ENCODE data around the gene PCSK5. TPM values are rescaled to one million over a fixed set of nuclear protein-coding genes. Genes with fewer than 3 reads are reported as not detected.
A peak's percentile ranks its signal among the peaks of the same experiment; 100 is the strongest.

PCSK5 gene
- total RNA-seq, 1 donor from 2014 or later: 78.9 TPM

DNA sequence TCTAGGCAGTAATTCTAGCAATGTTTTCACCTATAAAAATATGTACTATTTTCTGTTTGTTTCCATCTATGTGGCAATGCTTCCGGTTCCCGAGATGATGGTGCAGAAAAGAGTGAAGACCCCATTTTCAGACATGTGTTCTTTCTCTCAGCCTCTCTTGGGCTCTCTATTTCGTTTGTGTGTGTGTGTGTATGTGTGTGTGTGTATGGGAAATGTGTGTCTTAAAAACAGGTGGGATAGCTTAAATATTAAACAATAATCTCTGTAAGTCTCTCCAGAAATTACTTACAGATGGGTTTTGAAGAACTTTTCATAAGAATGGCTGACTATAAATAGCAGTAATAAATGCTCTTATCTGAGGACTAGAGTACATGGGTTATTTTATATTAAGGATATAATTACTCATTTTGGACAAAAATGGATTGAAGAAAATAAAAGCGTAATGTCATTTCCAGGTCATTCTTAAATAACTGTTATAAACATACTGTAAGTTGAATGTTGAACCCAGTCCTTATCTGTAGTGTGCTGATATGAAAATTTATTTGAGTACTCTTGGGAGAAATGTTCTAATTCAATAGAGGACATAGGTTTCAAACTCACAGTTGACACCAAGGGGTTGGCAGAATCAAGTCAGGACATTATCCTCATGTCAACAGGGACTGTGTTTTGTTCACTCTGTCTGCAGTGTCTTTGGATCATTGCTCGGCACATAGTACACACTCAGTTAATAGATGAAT lies 31.1 kb downstream of the PCSK5 start:
- DNase-seq (ENCODE audit: low spot score): no peak

DNA sequence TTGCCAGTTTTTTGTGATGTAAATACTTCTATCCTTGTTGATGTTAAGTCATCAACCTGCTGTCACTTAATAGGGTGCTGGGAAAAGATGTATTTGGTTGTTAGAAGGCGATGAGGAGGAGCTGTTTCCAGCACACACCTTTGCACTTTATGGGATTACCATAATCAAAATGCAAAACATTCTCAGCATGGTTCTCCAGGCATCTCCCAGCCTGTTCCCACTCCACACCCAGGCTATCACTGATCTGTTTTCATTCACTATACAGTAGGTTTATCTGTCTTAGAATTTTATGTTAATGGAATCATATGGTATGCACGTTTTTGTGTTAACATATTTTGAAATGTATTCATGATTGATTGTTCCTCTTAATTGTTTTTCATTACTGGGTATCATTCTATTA lies 35.9 kb downstream of the PCSK5 start:
- DNase-seq (ENCODE audit: low spot score): no peak

DNA sequence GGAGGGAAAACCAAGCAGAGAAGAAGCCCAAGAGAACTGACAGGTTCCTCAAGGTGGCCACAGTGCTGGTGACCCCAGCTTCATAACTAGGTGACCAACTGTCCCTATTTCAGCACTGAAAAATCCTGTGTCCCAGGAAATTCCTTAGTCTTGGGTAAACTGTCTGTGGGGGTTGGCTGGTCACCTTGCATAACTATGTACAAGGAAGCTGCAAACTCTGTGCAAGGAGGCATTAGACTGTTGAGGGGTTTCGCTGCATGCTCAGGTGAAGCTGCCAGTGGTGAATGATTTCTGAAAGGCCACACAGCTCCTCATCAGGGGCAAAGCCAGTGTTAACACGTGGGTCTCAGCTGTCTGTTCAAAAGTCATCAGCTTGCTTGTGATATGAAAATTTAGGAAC lies 36.9 kb downstream of the PCSK5 start:
- no peak for DNase-seq (ENCODE audit: low spot score)

DNA sequence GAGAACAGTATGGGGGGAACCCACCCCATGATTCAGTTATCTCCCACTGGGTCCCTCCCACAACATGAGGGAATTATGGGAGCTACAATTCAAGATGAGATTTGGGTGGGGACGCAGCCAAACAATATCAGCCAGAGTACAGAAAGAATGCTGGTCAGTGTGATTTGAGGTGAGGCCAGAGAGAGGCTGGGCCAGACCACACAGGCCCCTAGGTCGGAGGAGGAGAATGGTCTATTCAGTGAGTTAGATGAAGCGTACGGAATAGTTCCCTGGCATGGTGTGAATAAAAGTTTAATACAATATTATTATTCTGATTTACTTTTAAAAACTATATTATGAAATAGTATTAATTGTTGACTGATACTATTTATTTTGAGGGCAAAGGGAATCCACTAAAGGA lies 39.7 kb downstream of the PCSK5 start:
- no peak for DNase-seq (ENCODE audit: low spot score)

DNA sequence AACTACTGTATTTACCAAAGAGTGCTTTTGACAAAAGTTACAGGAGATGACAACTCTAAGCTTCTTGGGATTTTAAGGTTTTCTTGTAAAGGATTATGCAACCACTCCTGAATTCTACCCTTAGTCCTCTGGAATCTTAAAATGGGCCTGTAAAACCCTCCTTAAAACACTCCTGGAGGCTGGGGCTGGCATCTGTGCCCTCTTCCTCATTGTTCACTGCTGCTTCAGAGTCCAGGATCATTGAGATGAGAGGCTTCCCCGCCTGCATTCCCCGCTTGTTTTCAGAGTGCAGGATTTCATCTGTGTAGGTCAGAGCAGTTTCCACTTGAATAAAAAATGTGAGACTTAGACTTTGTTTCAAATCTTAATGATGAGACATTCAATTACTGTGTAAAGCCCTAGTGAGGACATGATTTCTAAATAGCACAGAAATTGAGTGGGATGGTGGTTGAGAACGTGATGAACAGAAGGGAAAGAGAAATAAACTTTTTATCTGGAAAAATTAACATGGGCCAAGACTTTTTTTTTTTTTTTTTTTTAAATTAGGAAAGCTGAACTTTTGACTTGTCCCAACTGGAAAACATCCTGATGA lies 40.4 kb downstream of the PCSK5 start:
- DNase-seq (ENCODE audit: low spot score): no peak

DNA sequence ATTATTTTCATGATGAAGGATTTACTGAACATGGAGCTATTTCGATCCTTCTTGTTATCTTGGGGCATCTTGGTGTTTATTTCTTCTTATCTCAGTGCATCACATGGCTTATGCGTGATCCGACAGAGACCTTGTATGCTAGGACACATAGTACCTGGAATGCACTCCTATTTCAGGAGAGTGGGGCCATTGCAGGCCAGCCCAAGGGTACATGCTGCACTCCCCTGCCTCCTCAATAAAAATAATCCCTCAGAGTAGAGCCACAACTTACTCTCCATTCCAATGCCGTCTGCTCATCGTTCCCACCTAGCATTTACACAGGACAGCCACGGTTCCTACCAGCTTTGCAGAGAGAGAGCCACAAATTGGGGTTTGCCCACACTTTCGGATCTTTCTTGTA lies 43.5 kb downstream of the PCSK5 start:
- DNase-seq (ENCODE audit: low spot score): no peak

DNA sequence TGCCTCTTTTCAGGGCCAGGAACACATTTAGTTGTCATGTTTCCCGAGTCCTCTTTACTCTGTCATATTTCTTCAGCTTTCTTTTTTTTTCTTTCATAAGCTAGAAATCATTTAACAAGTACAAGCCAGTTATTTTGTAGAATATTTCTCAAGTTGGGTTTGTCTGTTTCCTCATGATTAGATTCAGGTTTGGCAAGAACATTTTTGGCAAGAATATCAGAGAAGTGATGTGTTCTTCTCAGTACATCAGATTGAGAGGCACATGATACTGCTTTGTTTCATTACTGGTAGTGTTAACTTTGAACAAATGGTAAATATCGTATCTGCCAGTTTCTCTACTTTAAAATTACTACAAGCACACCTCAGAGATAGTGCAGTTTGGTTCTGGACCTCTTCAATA lies 45.1 kb downstream of the PCSK5 start:
- no peak for DNase-seq (ENCODE audit: low spot score)

DNA sequence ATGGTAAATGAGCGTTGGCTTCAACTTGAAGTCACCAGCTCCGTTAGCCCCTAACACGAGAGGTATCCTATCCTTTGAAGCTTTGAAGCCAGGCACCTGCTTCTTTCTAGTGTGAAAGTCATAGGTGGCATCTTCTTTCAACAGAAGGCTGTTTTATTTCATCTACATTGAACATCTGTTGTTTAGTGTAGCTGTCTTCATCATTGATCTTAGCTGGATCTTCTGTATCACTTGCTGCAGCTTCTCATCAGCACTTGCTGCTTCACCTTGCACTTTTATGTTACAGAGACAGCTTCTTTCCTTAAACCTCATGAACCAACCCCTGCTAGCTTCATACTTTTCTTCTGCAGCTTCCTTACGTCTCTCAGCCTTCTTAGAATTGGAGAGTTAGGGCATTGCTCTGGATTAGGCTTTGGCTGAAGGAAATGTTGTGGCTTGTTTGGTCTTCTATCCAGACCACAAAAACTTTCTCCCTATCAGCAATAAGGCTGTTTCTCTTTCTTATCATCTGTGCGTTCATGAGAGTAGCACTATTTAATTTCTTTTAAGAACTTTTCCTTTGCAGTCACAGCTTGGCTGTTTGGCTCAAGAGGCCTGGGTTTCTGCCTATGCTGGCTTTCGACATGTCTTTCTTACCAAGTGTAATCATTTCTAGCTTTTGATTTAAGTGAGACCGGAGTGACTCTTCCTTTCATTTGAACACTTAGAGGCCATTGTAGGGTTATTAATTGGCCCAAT lies 47.2 kb downstream of the PCSK5 start:
- no peak for DNase-seq (ENCODE audit: low spot score)

DNA sequence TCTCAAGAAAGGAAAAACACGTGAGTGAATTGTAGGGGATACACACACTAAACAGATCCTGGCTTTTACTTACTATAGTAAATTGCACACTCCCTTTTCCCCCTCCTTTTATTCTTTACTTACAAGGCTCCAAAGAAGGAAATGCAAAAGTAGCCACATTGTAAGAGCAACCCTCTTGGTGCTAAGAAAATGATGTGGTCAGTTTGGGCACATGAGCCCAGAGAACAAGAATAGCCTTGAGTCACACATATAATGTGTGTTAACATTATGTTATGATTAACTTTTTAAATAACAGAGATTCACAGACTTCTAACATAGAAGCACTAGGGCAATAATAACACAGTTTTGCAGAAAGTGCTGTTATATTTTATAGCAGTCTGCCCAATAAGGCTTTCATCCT lies 48.5 kb downstream of the PCSK5 start:
- no peak for DNase-seq (ENCODE audit: low spot score)

DNA sequence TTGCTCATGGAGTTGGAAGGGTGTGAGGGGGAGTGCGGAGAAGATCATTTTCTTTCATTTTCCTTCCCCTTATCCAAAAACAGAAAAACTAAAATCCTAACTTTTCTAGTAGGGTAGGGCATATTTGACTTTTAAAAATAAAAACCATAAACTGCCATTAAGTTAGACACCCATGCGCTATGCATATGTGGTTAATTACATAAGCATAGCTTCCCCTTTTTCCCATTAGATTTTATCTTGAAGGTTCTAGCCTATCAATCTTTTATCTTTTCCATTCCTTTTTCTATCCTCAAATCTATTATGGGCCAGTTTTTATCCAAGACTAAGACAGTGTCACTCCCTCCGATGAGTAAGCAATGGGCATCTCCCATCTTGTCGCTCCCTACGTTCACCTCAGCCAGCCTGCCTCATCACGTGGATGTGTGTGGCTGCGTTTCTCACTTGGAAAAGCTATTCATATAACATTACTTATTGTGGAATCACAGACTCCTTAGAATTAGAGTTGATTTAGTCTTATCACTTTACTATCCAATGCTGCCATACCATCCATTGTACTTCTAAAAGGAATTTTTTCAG lies 49.2 kb downstream of the PCSK5 start:
- no peak for DNase-seq (ENCODE audit: low spot score)

DNA sequence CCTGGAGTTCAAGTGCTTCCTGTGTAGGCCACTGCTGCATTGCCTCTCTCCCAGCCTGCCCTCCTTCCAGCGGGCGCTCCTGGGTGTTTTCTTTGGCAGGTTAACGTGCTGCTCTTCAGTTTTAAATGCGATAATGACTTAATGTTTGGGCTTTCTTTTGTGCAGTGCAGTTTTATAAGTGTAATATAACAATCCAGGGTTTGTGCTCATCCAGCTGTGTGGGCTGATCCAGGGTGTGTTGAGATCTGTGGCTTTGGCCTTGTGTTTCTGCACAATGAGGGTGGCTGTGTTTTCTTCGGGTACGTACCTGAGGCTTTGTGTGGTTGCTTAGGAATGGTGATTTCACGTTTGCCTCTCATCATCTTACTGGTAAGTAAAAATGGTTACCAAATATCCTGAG lies 50.6 kb downstream of the PCSK5 start:
- DNase-seq (ENCODE audit: low spot score): no peak

DNA sequence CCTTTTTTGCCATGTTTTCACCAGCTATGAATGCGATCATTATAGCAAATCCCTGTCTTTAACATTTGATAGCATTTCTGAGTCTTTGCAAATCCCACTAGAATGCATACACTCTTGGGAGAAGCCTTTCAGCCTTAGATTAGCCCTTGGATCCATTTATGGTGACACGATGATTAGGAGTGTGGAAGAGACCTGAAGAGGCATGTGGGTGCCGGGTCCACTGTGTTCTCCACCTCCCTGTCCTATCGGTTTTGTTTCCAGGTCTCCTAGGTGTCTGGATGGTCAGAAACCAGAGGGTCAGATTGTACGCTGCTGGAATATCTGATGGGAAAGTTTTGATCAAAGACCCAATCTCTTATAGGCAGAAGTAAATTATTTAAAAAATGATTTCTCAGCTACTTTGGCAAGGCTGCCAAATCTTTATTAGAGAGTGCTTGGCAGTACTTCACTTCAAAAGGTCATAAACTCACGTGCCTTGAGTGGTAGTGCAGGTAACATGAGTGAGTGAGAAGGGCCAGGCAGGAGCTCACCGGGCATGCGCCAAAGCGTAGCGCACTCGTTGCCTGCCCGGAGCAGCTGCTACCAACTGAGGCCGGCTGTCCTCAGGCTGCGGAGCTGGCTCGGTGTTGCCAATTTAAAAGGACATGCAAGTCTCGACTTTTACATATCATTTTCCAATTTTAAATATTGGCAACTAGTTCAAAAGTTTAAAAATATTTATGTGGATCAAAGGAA lies 51.3 kb downstream of the PCSK5 start:
- no peak for DNase-seq (ENCODE audit: low spot score)

DNA sequence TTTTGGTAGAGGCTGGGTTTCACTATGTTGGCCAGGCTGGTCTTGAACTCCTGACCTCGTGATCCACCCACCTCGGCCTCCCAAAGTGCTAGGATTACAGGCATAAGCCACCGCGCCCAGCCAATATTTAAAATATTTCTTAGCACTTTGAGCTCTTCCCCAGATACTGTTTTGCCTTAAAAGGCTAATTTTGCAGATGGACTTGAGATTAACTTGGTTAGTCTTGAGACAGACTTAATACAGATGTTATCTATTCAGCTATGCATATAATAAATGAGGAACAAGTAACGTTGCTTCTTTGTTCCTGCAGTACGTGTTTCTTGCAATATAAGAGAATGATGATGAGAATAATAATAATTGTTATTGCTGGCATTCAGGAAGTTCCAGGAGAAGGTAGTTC lies 56.3 kb downstream of the PCSK5 start:
- no peak for DNase-seq (ENCODE audit: low spot score)

DNA sequence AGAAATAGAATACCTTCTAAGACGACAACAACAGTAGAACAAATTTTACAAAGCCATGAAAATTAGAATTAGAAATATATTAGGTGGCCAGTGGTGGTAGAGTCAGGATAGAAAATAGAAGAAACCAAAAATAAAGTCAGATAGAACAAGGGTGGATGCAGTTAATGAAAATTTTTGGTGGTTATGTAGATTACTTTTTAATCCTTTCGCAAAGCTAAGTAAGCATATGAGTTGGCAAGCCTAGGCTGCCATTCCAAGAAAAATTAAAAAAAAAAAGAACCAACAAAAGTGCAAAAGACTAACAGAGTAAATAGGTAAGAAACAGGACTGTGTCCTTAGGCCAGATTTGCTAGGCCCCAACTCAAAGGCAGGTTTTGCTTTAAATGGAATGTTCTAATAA lies 56.8 kb downstream of the PCSK5 start:
- DNase-seq (ENCODE audit: low spot score): no peak

DNA sequence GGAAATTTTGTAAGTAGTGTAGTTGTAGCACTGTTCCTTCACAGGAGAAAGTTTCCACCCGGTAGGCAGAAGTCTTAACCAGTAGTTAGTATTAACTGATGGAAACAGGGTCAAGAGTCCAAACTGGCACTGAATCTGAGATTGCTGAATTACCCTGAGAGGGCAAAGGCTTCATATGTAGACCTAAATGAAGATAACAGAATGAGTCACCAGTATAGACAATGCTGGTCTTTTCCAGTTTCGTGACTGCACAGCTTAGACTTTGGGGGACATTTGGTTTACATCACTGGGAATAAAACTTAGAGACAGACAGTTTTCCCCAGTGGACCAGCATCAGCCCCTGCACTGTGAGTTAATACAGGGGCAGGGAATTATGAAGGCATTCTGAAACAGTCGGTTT lies 60.5 kb downstream of the PCSK5 start:
- peak; percentile 58 for DNase-seq (ENCODE audit: low spot score)

DNA sequence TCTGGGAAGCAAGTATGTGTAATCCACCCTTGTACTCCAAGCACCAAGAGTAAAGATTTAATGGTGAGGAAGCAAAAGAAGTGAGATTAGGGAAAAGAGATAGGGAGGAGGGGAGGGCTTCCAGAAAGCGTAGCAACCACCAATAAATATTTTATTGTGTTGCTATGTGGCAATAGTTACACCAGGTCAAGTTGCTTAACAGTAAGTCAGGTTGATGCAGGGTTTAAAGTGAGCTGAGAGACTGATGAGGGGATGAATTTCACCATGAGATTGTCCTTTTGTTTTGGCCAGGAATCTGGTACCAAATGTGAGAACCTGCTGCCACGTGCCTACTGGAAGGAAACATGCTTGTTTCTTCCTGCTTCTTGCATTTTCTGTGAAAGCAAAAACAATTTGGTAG lies 62.7 kb downstream of the PCSK5 start:
- DNase-seq (ENCODE audit: low spot score): no peak

DNA sequence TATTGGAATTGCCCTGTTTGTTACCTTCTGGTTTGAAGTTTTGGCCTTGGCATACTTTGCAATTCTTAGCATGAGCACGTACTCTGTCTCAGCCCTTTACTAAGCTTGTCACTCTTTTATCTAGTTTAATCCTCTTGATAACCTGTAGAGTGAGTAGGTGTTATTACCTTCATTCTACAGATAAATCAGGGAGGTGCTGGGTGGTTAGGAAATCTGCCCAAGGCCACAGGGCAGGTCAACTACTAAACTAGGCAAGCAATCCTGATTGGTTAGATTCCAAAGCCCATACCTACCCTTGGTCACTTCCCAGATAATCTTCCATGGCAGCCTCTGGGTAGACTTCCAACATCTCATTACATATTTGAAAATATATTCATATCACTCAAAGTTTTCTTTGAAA lies 65.7 kb downstream of the PCSK5 start:
- no peak for DNase-seq (ENCODE audit: low spot score)

DNA sequence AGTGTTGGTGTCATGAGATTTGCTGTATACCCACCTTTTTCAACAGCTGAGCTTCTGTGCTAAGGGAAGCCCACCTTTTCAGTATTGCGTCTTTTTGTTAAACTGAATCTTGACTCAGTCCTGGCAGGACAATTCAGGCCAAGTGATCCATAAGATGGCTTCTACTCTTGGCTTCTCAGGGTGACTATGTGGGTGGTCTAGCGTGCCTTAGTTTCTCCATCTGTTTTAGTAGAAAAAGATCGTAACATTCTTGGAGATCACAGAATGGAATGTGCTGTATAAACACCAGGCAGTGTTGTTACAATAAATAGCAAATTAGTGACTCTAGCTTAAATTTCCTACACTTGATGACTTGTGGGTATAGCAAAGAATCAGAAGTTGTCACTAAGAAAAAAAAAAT lies 66.6 kb downstream of the PCSK5 start:
- DNase-seq (ENCODE audit: low spot score): no peak

DNA sequence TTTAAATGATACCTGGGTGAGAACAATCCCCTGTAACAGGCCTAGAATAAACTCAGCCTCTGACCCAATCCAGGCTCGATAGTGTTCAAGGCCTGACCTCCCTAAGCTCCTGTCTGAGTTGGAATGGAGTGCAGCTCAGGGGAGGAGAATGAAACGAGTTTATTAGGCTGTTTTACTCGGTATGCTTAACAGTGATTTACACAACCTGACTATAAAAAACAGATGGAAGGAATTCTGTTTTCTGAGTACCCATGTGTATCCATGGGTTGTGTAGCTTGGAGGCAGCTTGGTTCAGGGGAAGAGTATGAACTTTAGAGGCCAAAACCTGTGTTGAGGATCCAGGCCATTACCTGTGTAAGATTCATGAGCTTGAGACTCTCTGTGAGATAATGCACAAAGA lies 67.8 kb downstream of the PCSK5 start:
- DNase-seq (ENCODE audit: low spot score): no peak

DNA sequence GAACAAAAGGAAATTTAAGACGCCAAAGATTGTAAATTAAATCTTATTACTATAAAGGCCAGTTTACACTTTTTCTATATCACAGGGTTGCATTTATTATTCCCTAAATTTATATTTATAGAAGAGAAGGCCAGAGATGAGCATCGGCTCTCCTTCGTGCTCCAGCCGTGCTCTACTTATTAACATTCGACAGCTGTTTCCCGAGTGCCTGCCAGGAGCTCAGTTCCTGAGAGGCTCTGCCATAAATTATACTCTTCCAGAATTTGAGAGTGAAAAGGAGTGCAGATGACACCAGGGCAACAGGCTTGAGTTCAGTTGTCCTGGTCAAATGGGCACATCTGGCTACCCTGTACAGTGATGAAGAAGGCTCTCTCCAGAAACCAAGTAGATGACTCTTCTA lies 70.1 kb downstream of the PCSK5 start:
- no peak for DNase-seq (ENCODE audit: low spot score)

DNA sequence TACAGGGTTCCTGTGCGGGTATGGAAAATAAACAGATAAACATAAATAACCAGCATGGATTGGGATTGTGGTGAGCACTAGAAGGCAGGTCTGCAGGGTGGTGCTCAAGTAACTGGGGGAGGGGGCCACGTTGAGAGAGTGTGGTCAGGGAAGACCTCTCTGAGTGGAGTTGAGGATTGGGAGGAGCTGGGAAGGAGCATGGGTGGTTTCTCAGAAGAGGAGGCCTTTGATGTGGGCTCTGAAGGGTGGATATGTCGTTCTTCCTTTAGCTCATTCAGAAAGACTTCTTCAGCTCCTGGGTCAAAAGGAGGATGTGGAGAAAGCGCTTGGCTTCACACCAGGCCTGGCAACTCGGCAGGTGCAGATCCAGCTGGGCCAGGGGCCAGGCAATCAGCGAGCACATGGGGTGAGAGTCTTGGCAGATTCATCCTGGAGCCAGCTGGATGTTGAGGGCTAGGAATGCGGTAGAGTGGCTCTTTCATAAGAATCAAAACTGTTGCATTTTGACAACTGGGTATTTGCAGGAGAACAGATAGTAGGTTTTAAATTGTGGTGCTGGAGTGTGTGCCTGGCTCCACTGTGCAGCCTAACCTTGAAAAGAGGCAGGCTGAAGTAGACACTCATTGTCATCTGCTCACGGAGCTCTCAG lies 71.7 kb downstream of the PCSK5 start:
- DNase-seq (ENCODE audit: low spot score): peak; percentile 76

DNA sequence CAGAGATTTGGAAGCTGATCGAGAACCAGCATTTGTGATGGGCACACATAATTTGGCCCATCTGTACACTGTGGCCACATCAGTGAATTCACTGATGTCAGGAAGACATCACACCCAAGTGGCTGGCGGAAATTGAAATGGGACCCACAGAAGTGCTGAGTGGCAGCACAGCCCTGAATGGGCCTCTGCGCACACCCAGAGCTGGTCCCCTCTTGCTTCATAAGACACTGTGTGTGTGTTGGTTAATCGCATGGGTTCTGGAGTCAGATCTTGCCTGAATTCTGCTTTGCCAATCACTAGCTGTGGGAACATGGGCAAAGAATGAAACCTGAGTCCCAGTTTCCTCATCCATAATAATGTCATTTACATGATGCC lies 72.2 kb downstream of the PCSK5 start:
- DNase-seq (ENCODE audit: low spot score): no peak

All from mucosa of gallbladder (tissue), 1 donor.